HCT116 (cell line): ENCODE results near the gene SNPH. TPM values are rescaled to one million over a fixed set of nuclear protein-coding genes. Genes with fewer than 3 reads are reported as not detected.

Experiments
- ATAC-seq: fragments of 200-7000 bp; cut with Tn5 transposase; 2 replicates; pipeline ENCODE4 v1.9.1; 2020; ENCODE audit warnings: mild to moderate bottlenecking, moderate library complexity
- BruUV-seq: library from RNA; stranded (reverse); fragments of 400-500 nt; replicated peaks from 2 replicates; lab custom pipeline; 2021; lab: Mats Ljungman, UMichigan
- CTCF ChIA-PET: fragments of 300-600 bp; sonication (Branson Sonifier 250); formaldehyde crosslinking; loops from one replicate; lab custom pipeline; 2021; ENCODE audit warnings: antibody characterized with exemption; lab: Charles Lee
- POLR2A ChIA-PET: fragments of 300-600, 350-600 bp; sonication (Branson Sonifier 250); formaldehyde crosslinking; loops from one replicate; lab custom pipeline; 2021; ENCODE audit warnings: antibody characterized with exemption; lab: Charles Lee
- RAD21 ChIA-PET, 2 experiments: fragments of 300-600 bp; sonication (Branson Sonifier 250); formaldehyde crosslinking; loops; one replicate each; lab custom pipeline; 2023; ENCODE audit warnings: low total read pairs in 2 of 2; ENCODE audit not compliant: uncharacterized antibody in 2 of 2, unreplicated experiment in 2 of 2, low non-redundant PET in 1 of 2; lab: Charles Lee
- DNase-seq: peaks from one replicate; pipeline ENCODE4 v3.0.0-alpha.2; 2010; ENCODE audit warnings: low read depth, low spot score
- H2AFZ ChIP-seq: fragments of 200-600 bp; shearing (Covaris generic), sonication (generic); 2 replicates; pipeline ENCODE4 v1.6.1; 2017; ENCODE audit warnings: low read depth, mixed run types, mixed read lengths, antibody characterized with exemption, low read length; ENCODE audit not compliant: poor library complexity, severe bottlenecking
- H3K27ac ChIP-seq: 2 replicates; pipeline ENCODE4 v1.5.1; 2012; ENCODE audit warnings: low read depth, low read length
- H3K27me3 ChIP-seq: fragments of 200-600 bp; sonication (generic); 2 replicates; pipeline ENCODE4 v1.6.1; 2016; ENCODE audit warnings: mixed run types, low read length, mixed read lengths; ENCODE audit not compliant: insufficient read depth
- H3K36me3 ChIP-seq, 2 experiments: fragments of 200-500 bp in 1 of 2; fragments of 200-600 bp in 1 of 2; sonication (Bioruptor generic) in 1 of 2; sonication (generic) in 1 of 2; 2 replicates each; pipeline versions ENCODE4 v1.5.1 to v1.6.1; 2014 to 2016; ENCODE audit warnings: low read length in 2 of 2, inconsistent platforms in 1 of 2, mixed read lengths in 1 of 2, mixed run types in 1 of 2; ENCODE audit not compliant: insufficient read depth in 2 of 2, control insufficient read depth in 1 of 2
- H3K4me1 ChIP-seq, 2 experiments: fragments of 200-600 bp in 1 of 2; sonication (generic) in 1 of 2; 2 replicates each; pipeline versions ENCODE4 v1.5.1 to v1.6.1; 2012 to 2017; ENCODE audit warnings: low read length in 2 of 2, inconsistent platforms in 1 of 2, mild to moderate bottlenecking in 1 of 2, mixed read lengths in 1 of 2, mixed run types in 1 of 2, moderate library complexity in 1 of 2; ENCODE audit not compliant: insufficient read depth in 2 of 2, control insufficient read depth in 1 of 2
- H3K4me2 ChIP-seq: fragments of 200-600 bp; sonication (generic); 2 replicates; pipeline ENCODE4 v1.6.1; 2017; ENCODE audit warnings: mixed run types, low read length, mixed read lengths
- H3K4me3 ChIP-seq, 2 experiments: fragments of 200-600 bp in 1 of 2; sonication (generic) in 1 of 2; replicated peaks in 1 of 2; 2 replicates each; pipeline ENCODE4 v1.5.1; 2011 to 2016; ENCODE audit warnings: low read length in 2 of 2, control low read depth in 1 of 2, low read depth in 1 of 2, mild to moderate bottlenecking in 1 of 2, mixed read lengths in 1 of 2, mixed run types in 1 of 2
- H3K79me2 ChIP-seq: fragments of 200-600 bp; sonication (generic); 2 replicates; pipeline ENCODE4 v1.6.1; 2017; ENCODE audit warnings: mild to moderate bottlenecking, mixed run types, low read length, moderate library complexity, mixed read lengths; ENCODE audit not compliant: insufficient read depth
- H3K9ac ChIP-seq: fragments of 200-600 bp; sonication (generic); 2 replicates; pipeline ENCODE4 v1.6.1; 2016; ENCODE audit warnings: low read length, mixed read lengths
- H3K9me2 ChIP-seq: fragments of 200-600 bp; sonication (generic), shearing (Covaris generic); 2 replicates; pipeline ENCODE4 v1.6.1; 2017; ENCODE audit warnings: mixed run types, mild to moderate bottlenecking, moderate library complexity; ENCODE audit not compliant: insufficient read depth
- H3K9me3 ChIP-seq, 2 experiments: fragments of 200-500 bp in 1 of 2; fragments of 200-600 bp in 1 of 2; sonication (Bioruptor generic) in 1 of 2; sonication (generic) in 1 of 2; 2 replicates each; pipeline ENCODE4 v1.6.1; 2014 to 2017; ENCODE audit warnings: low read length in 2 of 2, mixed read lengths in 2 of 2, inconsistent platforms in 1 of 2, low read depth in 1 of 2, mild to moderate bottlenecking in 1 of 2, mixed run types in 1 of 2, moderate library complexity in 1 of 2; ENCODE audit not compliant: control insufficient read depth in 1 of 2, insufficient read depth in 1 of 2
- H4K20me1 ChIP-seq: fragments of 200-600 bp; sonication (generic), shearing (Covaris generic); 2 replicates; pipeline ENCODE4 v1.6.1; 2017; ENCODE audit warnings: mixed run types, mild to moderate bottlenecking, moderate library complexity; ENCODE audit not compliant: insufficient read depth
- CBX3 ChIP-seq: IDR thresholded peaks from 2 replicates; pipeline ENCODE4 v1.6.1; 2012; ENCODE audit warnings: low read depth
- EZH2 ChIP-seq: fragments of 200-600 bp; sonication (generic); IDR thresholded peaks from 2 replicates; pipeline ENCODE4 v1.6.1; 2017; ENCODE audit warnings: antibody characterized with exemption, mixed run types
- EZH2phosphoT487 ChIP-seq: fragments of 200-600 bp; IDR thresholded peaks from 2 replicates; pipeline ENCODE4 v1.6.1; 2018; ENCODE audit warnings: antibody characterized with exemption, borderline replicate concordance
- JUND ChIP-seq: IDR thresholded peaks from 2 replicates; pipeline ENCODE4 v1.6.1; 2012
- POLR2A ChIP-seq: IDR thresholded peaks from 2 replicates; pipeline ENCODE4 v1.7.0; 2011; ENCODE audit warnings: borderline replicate concordance; ENCODE audit not compliant: insufficient read depth, insufficient read length; ENCODE audit errors: extremely low read depth
- SP1 ChIP-seq: IDR thresholded peaks from 2 replicates; pipeline ENCODE4 v1.6.1; 2012; ENCODE audit warnings: low read depth
- ZNF274 ChIP-seq: fragments of 200-500 bp; sonication (Bioruptor generic); IDR thresholded peaks from 2 replicates; pipeline ENCODE4 v1.6.1; 2014; ENCODE audit warnings: mild to moderate bottlenecking, low read depth, low read length, inconsistent platforms
- intact Hi-C: fragments of 100-400 bp; cut with micrococcal nuclease; formaldehyde crosslinking; loops from 2 replicates; pipeline ENCODE4 v1.10.0; 2022
- total RNA-seq: library from RNA; stranded (reverse); gene quantifications from one replicate; pipeline ENCODE4 v1.2.1, GENCODE V29; 2021; ENCODE audit not compliant: unreplicated experiment
- TF ChIP-seq, protein P1 (sequence below): IDR thresholded peaks from 2 replicates; pipeline ENCODE4 v1.6.1; 2011; ENCODE audit warnings: mild to moderate bottlenecking, low read length, moderate library complexity; ENCODE audit not compliant: insufficient replicate concordance; ENCODE audit errors: extremely low read depth
- TF ChIP-seq, protein P2 (sequence below): IDR thresholded peaks from 2 replicates; pipeline ENCODE4 v1.6.1; 2012
- TF ChIP-seq, protein P3 (sequence below): IDR thresholded peaks from 2 replicates; pipeline ENCODE4 v1.6.1; 2012; ENCODE audit warnings: low read depth
- TF ChIP-seq, protein P4 (sequence below), 3 experiments: fragments of 200-600 bp in 1 of 3; sonication (generic) in 1 of 3; IDR thresholded peaks in 2 of 3; conservative IDR thresholded peaks in 1 of 3; 2 replicates each; pipeline ENCODE4 v1.5.1; 2012 to 2017; ENCODE audit warnings: low read depth in 2 of 3, low read length in 2 of 3, antibody characterized with exemption in 1 of 3, borderline replicate concordance in 1 of 3, control low read depth in 1 of 3, mild to moderate bottlenecking in 1 of 3, mixed read lengths in 1 of 3, mixed run types in 1 of 3, moderate library complexity in 1 of 3; ENCODE audit not compliant: insufficient read depth in 1 of 3

SNPH gene
- total RNA-seq, 1 experiment from 2014 or later, result 3.2 TPM

DNA sequence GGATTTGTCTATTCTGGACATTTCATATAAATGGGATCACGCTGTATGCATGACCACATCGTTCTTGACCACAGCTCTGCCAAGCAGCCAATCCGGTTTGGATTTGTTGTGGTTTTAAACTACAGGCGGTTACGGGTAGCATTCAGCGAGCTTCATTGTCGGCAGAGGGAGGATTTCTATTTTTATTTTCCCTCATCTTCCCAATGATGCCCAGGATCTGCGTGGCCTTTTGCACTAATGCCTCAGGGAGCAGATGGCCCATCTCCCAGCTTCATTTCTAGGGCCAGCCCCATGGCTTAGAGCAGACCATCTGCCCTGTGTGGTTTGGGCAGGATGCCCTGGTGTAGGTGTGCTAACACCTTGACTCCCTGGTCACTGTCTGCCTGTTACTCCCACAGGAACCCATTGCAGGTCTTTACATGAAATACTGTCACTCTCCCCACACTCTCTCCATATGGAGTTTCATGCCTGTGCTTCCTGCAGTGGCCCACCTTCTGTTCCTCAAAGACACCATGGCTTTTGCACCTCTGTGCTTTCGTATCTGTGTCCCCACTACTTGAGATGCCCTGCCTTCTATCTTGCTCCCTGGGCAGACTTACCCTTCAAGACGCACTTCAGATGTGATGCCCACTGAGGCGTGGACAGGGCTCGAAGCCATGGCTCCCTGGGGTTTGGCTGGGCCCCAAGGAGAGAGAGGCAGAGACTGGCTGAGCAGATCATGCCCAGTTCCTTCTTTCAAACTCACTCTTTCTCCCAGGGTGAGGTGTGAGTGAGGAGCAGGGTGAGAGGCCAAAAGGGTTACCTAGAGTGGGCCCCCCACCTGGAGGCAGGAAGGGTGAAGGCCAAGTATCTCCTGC, 36.8 kb downstream of the SNPH start:
- Histone ChIP-seq H3K9me3 (no peaks in the 10 kb centered on the region), H3K4me2 (no peak overlapping the region), H3K4me3 (no peak overlapping the region), H3K27ac (no peak overlapping the region), H3K9me2 (no peaks in the 10 kb centered on the region), H4K20me1 (no peaks in the 10 kb centered on the region; the same call in 1 of the 2 replicates), H3K9ac (no peak overlapping the region)
- RAD21 ChIA-PET, result no interaction called here
- DNase-seq, result no peak
- intact Hi-C loops, result no loop called here
- TF ChIP-seq, protein P1, sequence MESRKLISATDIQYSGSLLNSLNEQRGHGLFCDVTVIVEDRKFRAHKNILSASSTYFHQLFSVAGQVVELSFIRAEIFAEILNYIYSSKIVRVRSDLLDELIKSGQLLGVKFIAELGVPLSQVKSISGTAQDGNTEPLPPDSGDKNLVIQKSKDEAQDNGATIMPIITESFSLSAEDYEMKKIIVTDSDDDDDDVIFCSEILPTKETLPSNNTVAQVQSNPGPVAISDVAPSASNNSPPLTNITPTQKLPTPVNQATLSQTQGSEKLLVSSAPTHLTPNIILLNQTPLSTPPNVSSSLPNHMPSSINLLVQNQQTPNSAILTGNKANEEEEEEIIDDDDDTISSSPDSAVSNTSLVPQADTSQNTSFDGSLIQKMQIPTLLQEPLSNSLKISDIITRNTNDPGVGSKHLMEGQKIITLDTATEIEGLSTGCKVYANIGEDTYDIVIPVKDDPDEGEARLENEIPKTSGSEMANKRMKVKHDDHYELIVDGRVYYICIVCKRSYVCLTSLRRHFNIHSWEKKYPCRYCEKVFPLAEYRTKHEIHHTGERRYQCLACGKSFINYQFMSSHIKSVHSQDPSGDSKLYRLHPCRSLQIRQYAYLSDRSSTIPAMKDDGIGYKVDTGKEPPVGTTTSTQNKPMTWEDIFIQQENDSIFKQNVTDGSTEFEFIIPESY, result no peak
- TF ChIP-seq POLR2A (no peak), EZH2 (no peak), EZH2phosphoT487 (no peak), ZNF274 (no peak), CBX3 (no peak), SP1 (no peak), JUND (no peak)
- TF ChIP-seq, protein P2, sequence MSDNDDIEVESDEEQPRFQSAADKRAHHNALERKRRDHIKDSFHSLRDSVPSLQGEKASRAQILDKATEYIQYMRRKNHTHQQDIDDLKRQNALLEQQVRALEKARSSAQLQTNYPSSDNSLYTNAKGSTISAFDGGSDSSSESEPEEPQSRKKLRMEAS, result no peak
- TF ChIP-seq, protein P3, sequence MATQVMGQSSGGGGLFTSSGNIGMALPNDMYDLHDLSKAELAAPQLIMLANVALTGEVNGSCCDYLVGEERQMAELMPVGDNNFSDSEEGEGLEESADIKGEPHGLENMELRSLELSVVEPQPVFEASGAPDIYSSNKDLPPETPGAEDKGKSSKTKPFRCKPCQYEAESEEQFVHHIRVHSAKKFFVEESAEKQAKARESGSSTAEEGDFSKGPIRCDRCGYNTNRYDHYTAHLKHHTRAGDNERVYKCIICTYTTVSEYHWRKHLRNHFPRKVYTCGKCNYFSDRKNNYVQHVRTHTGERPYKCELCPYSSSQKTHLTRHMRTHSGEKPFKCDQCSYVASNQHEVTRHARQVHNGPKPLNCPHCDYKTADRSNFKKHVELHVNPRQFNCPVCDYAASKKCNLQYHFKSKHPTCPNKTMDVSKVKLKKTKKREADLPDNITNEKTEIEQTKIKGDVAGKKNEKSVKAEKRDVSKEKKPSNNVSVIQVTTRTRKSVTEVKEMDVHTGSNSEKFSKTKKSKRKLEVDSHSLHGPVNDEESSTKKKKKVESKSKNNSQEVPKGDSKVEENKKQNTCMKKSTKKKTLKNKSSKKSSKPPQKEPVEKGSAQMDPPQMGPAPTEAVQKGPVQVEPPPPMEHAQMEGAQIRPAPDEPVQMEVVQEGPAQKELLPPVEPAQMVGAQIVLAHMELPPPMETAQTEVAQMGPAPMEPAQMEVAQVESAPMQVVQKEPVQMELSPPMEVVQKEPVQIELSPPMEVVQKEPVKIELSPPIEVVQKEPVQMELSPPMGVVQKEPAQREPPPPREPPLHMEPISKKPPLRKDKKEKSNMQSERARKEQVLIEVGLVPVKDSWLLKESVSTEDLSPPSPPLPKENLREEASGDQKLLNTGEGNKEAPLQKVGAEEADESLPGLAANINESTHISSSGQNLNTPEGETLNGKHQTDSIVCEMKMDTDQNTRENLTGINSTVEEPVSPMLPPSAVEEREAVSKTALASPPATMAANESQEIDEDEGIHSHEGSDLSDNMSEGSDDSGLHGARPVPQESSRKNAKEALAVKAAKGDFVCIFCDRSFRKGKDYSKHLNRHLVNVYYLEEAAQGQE, result no peak
- TF ChIP-seq, protein P4, sequence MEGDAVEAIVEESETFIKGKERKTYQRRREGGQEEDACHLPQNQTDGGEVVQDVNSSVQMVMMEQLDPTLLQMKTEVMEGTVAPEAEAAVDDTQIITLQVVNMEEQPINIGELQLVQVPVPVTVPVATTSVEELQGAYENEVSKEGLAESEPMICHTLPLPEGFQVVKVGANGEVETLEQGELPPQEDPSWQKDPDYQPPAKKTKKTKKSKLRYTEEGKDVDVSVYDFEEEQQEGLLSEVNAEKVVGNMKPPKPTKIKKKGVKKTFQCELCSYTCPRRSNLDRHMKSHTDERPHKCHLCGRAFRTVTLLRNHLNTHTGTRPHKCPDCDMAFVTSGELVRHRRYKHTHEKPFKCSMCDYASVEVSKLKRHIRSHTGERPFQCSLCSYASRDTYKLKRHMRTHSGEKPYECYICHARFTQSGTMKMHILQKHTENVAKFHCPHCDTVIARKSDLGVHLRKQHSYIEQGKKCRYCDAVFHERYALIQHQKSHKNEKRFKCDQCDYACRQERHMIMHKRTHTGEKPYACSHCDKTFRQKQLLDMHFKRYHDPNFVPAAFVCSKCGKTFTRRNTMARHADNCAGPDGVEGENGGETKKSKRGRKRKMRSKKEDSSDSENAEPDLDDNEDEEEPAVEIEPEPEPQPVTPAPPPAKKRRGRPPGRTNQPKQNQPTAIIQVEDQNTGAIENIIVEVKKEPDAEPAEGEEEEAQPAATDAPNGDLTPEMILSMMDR (IDR thresholded peaks at IDR 0.05 in 2 of 3, conservative IDR thresholded peaks at IDR 0.05 in 1 of 3; ENCODE audit: borderline replicate concordance in 1 of 3, insufficient read depth in 1 of 3, low read depth in 2 of 3, low read length in 2 of 3), result no peak
- TF ChIP-seq, all 23 proteins: peak for 0
- ChIA-PET POLR2A (no interaction called here), CTCF (interaction anchor here (1.0 kb wide), 1 partner anchor 10 kb away, joined by 3 read pairs; no protein-coding TSS in a partner anchor)
- Histone ChIP-seq H2AFZ (no peak overlapping the region), H3K36me3 (no peaks in the 10 kb centered on the region), H3K79me2 (no peaks in the 10 kb centered on the region), H3K4me1 (peaks cover 8 to 11% of the 10 kb centered on the region in 2 experiments), H3K27me3 (no peaks in the 10 kb centered on the region)
- no TSS peak for BruUV-seq
- no peak for ATAC-seq
